ENCODE measurements around the gene NR0B2.
"Not testable (repeated sequence)": the region's sequence is repeated elsewhere in the genome, so short reads cannot be mapped to it uniquely, and the experiment has no call there.

Gene NR0B2

GRCh38 chr1:26888231-26888630 lies 25.5 kb downstream of the NR0B2 start:
- DNase-seq = no peak

DNA sequence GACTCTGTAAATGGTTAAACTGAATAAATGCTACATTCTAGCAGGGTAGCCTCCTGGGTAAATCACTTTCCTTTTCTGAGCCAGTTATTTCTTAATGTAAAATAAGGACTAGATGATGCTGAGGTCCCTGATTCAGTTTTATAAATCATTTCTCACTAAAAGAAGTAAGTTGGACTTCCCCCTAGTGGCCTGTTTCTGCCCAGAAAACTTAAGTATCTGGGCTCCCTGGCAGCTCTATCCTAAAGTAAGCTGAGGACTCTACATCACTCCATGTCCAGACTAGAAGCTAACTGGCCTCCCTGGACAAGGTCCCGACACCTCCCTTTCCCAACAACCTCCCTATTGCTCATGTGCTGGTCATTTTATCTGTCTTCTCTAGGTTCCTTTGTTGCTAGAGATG lies 26.6 kb downstream of the NR0B2 start:
- DNase-seq = no peak

- DNase-seq = no peak
These were observed 30.9 kb downstream of the NR0B2 start for GRCh38 chr1:26882696-26883463.

DNA sequence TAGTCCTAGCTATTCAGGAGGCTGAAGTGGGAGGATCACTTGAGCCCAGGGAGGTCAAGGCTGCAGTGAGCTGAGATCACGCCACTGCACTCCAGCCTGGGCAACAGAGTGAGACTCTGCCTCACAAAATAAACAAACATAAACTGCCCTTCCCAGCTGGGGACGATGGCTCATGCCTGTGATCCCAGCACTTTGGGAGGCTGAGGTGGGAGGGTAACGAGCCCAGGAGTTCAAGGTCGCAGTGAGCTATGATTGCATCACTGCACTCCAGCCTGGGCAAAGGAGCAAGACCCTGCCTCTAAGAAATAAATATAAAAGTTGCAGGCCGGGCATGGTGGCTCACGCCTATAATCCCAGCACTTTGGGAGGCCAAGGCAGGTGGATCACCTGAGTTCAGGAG lies 32.2 kb downstream of the NR0B2 start:
- DNase-seq = not testable (repeated sequence)

DNA sequence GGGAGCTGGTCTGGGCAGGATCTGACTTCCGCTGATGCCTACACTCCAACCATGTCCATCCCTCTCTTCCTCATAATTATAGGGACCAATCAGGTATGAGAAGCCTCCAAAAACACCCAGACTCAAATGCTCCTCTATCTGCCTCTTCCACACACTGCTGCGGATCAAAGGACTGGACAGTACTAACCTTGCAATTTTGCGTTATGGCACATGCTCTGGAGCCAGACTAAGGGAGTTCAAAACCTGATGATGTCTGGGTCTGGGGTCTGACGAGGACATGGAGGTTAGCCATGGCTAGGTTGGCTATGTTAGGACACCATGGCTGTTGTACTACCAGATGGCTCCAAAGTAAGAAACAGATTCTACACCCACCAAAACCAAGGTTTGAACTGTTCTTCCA lies 34.0 kb downstream of the NR0B2 start:
- DNase-seq = no peak

DNA sequence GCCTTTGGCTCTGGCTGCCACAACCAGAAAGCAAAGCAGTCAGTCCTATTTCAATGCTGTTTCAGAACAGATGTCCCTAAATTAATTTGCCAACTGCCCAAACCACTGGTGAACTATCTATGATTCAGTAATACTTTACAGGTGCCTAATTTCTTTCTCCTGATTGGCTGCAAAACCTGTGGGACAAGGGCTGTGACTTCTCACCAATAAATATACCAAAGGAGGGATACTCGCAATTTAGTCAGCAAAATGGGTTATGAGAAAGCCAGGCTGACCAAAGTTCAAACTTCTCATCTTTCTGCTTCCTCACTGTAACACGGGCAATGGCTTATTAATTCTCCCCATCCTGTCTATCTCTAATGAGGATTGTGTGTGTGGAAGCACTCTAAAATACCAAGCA lies 36.4 kb downstream of the NR0B2 start:
- no peak for DNase-seq

DNA sequence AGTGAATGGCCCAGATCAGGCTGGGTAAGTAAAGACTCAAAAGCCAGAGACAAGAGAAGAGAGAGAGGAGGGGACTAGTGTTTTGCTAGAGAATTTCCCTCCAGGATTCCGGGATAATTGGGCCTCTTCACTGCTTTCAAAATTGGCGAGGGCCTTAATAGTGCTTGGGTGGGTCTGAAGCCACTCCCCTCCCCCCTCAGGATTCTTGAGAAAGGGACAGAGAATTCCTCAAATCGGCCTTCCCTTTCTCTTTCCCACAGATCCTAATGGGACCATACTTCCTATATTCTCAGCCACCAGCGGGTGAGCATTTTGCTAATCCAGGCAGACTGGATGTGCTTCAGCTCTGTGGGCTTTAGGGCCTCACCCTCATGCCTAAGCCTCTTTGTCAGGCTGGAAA lies 38.9 kb downstream of the NR0B2 start:
- DNase-seq = no peak

GRCh38 chr1:26873097-26873496 lies 40.7 kb downstream of the NR0B2 start:
- not testable (repeated sequence) for DNase-seq

- DNase-seq = peak; percentile 93
These were observed 48.9 kb downstream of the NR0B2 start for GRCh38 chr1:26864610-26865480.

GRCh38 chr1:26863685-26864077 lies 50.1 kb downstream of the NR0B2 start:
- no peak for DNase-seq

- DNase-seq = peak; percentile 45
These were observed 50.7 kb downstream of the NR0B2 start, which contains the start of gene SFN for GRCh38 chr1:26862781-26863684. TSS of gene SFN (plus strand) at chr1:26863149. CDS start at chr1:26863213, 64 bp downstream.

- no peak for DNase-seq
These were observed 51.8 kb downstream of the NR0B2 start for GRCh38 chr1:26861889-26862378.

Data from central memory CD4-positive, alpha-beta T cell (primary cell).